HG02623 (cell line): ENCODE measurements around the gene RASL10B.

ENCODE experiments used
- ATAC-seq: cut with Tn5 transposase; IDR thresholded peaks from one replicate; pipeline ENCODE4 v1.9.1; 2021; ENCODE audit warnings: moderate library complexity; ENCODE audit not compliant: unreplicated experiment

Gene RASL10B

GRCh38 chr17:35791681-35792350 lies 60.4 kb downstream of the RASL10B start:
- no peak for ATAC-seq
